ENCODE measurements around the gene NAV2.
A peak's percentile ranks its signal among the peaks of the same experiment; 100 is the strongest.

Gene NAV2

DNA sequence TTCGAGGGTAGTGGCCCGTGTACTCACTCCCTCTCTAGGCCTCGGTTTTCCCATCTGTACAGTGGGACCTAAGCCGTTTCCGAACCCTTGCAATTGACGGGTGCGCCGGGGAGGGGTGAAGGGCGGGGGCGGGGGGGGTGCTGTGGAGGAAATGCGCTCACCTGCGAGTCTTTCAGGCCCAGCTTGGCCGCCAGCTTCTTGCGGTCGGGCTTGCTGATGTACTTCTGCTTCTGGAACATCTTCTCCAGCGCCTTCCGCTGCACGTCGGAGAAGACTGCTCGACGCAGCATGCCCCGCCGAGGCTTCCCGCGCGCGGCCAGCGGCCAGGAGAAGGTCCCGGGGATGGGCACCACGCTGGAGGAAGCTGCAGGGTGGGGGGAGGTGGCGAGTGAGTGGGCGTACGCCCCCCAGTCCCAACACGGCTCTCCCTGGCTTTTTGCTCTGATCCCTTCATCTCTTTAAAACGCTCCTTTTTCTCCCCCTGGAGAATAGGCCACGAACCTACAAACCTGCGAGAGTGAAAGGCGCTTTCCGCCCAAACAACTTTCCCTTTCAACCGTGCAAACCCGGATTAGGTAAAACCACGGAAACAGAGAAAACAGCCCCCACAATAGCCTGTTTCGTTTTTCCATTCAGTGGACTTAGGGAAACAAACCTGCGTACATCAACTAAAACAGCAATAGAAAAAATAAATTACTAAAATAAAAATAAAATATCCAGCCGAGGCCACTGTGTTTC is 444.4 kb downstream of the NAV2 start:
- FAIRE-seq (no peak), DNase-seq (ENCODE audit: insufficient read length, low spot score) (no peak)
- no peak for TF ChIP-seq POLR2A (IDR thresholded peaks at IDR 0.05; ENCODE audit: low read depth, low read length)

DNA sequence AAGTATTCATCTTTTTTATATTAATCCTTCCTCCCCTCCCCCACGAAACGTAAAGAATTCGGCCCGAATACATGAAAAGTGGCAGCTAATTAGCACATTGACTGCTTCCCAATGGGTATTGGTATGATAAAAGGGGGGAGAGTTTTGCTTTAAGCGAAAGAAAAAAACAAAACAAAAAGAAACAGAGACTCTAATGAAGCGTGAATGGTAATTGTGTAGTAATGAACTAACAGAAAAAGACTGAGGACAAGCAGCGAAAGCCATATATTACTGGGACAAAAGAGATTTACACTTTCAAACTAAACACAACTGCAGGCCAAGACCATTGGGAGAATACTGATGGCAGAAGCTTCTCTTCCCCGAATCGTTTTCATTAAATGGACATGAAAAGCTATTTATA is 445.1 kb downstream of the NAV2 start:
- DNase-seq (ENCODE audit: insufficient read length, low spot score): no peak
- no peak for FAIRE-seq
- TF ChIP-seq POLR2A (IDR thresholded peaks at IDR 0.05; ENCODE audit: low read depth, low read length): no peak

- TF ChIP-seq POLR2A (IDR thresholded peaks at IDR 0.05; ENCODE audit: low read depth, low read length): no peak
- peak; percentile 43 for DNase-seq (ENCODE audit: insufficient read length, low spot score)
- FAIRE-seq: no peak
Measured at GRCh38 chr11:20158597-20159257, 446.1 kb downstream of the NAV2 start.

- no peak for TF ChIP-seq POLR2A (IDR thresholded peaks at IDR 0.05; ENCODE audit: low read depth, low read length)
- FAIRE-seq: no peak
- DNase-seq (ENCODE audit: insufficient read length, low spot score): no peak
Measured at GRCh38 chr11:20159466-20160381, 447.1 kb downstream of the NAV2 start.

GRCh38 chr11:20160425-20161229 is 448.0 kb downstream of the NAV2 start, which contains the start of gene DBX1:
Gene DBX1, minus strand, starts transcription at chr11:20160475. Its CDS starts 151 bp downstream, at chr11:20160324.
- DNase-seq (ENCODE audit: insufficient read length, low spot score) (no peak), FAIRE-seq (no peak)
- TF ChIP-seq POLR2A (IDR thresholded peaks at IDR 0.05; ENCODE audit: low read depth, low read length): no peak

- no peak for FAIRE-seq
- no peak for TF ChIP-seq POLR2A (IDR thresholded peaks at IDR 0.05; ENCODE audit: low read depth, low read length)
- DNase-seq (ENCODE audit: insufficient read length, low spot score): no peak
Measured at GRCh38 chr11:20161230-20161918, 448.7 kb downstream of the NAV2 start.

GRCh38 chr11:20161923-20162744 is 449.5 kb downstream of the NAV2 start:
- FAIRE-seq (no peak), DNase-seq (ENCODE audit: insufficient read length, low spot score) (no peak)
- no peak for TF ChIP-seq POLR2A (IDR thresholded peaks at IDR 0.05; ENCODE audit: low read depth, low read length)

DNA sequence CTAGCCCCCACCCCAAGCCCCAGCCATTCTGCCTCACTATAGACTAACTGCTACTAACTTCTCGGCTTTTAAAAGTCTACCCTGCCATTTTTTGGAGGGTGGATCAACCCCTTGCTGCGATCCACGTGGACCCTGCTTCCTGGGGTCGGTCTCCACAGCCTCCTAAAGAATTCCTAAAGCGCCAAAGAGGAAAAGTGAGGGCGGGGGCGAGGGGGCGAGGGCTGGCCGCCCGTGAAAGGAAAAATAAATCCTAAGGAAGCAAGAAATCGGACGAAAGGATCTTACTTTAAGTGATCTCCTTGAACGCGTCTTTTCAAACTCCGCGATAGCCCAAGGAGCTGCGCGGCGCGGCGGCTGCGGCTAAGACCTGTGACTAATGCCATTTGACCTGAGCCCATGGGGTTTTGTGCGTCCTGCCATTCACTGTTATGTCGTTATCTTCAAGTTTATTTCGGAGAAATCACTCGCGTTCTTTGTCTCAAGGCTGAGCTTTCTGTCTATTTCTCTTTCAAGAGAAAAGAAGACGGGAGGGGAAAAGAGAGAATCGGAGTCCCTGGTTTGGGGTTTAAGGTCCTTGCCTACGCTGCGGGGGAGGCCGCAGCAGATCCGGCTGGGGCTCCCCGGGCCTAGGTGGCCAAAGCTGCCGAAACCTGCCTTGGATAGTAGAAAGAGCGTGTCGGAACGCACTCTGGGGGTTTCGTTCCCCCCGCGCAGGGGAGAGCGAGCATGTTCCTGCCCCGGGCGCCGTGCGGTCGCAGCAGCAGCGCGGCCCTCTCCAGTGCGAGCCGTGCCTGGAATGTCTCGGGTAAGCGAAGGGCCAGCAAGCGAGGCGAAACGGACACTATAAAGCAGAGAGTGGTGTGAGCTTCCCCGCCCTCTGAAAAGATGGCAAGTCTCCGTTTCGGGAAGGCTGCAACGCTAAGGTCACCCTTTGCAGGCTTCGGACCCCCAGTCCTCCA is 450.5 kb downstream of the NAV2 start:
- TF ChIP-seq POLR2A (IDR thresholded peaks at IDR 0.05; ENCODE audit: low read depth, low read length): no peak
- DNase-seq (ENCODE audit: insufficient read length, low spot score) (no peak), FAIRE-seq (no peak)

DNA sequence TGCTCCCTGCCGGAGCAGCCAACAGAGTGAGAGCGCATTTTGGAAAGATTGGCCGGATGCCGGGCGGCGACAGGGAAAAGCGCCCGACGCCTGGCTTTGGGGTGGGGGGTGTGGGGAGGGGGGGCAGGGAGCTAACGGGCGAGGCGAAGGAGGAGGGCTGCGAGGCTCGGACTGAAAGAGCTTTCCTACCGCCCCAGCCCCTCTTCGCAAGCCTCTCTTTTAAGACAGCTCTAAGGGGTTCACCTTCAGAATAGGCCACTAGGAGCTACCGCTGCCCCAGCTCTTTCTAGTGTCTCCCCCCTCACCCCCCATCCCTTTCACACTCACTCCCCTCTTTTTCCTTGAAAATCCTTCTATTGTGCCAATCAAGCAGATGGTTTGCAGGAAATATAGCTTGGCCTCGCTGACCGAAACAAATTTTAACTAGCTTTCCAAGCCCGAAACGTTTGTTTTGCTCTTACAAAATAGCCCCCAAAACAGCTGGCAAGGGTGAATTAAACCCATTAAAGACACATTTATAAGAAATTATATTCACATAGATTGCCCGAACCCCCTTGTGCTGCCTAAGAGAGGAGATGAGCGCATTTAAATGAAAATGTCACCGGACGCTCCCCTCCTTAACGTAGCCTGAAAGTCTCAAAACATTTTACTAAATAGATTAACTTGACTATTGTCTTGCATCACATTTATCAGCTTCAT is 451.3 kb downstream of the NAV2 start:
- no peak for TF ChIP-seq POLR2A (IDR thresholded peaks at IDR 0.05; ENCODE audit: low read depth, low read length)
- DNase-seq (ENCODE audit: insufficient read length, low spot score) (no peak), FAIRE-seq (no peak)

Data from H54 (cell line).